HG03045 (cell line): ENCODE data around the gene ZNF684.
"Not testable (repeated sequence)": the region's sequence is repeated elsewhere in the genome, so short reads cannot be mapped to it uniquely, and the experiment has no call there.

Source experiments
- ATAC-seq: cut with Tn5 transposase; IDR thresholded peaks from one replicate; pipeline ENCODE4 v1.9.1; 2021; ENCODE audit warnings: mild to moderate bottlenecking, moderate library complexity; ENCODE audit not compliant: unreplicated experiment

ZNF684 gene

GRCh38 chr1:40567825-40568224, 36.4 kb downstream of the ZNF684 start:
- no peak for ATAC-seq

- ATAC-seq = not testable (repeated sequence)
Measured at GRCh38 chr1:40574805-40575204, 43.4 kb downstream of the ZNF684 start.

- ATAC-seq = no peak
Measured at GRCh38 chr1:40575336-40575735, 43.9 kb downstream of the ZNF684 start.

GRCh38 chr1:40582116-40582515, 50.7 kb downstream of the ZNF684 start:
- ATAC-seq = no peak

GRCh38 chr1:40583980-40584379, 52.5 kb downstream of the ZNF684 start:
- no peak for ATAC-seq

- ATAC-seq = no peak
Measured at GRCh38 chr1:40588586-40588985, 57.1 kb downstream of the ZNF684 start.

GRCh38 chr1:40592107-40592803, 60.8 kb downstream of the ZNF684 start:
- ATAC-seq = no peak

- ATAC-seq = no peak
Measured at GRCh38 chr1:40593449-40594186, 62.2 kb downstream of the ZNF684 start.

GRCh38 chr1:40594187-40594531, 62.7 kb downstream of the ZNF684 start:
- ATAC-seq = no peak

GRCh38 chr1:40595623-40596022, 64.2 kb downstream of the ZNF684 start:
- ATAC-seq = no peak
